GM21786 (cell line): ENCODE measurements around the gene ERCC6.

Experiments
- ATAC-seq: cut with Tn5 transposase; IDR thresholded peaks from one replicate; pipeline ENCODE4 v1.9.1; 2021; ENCODE audit not compliant: unreplicated experiment

The ERCC6 gene

DNA sequence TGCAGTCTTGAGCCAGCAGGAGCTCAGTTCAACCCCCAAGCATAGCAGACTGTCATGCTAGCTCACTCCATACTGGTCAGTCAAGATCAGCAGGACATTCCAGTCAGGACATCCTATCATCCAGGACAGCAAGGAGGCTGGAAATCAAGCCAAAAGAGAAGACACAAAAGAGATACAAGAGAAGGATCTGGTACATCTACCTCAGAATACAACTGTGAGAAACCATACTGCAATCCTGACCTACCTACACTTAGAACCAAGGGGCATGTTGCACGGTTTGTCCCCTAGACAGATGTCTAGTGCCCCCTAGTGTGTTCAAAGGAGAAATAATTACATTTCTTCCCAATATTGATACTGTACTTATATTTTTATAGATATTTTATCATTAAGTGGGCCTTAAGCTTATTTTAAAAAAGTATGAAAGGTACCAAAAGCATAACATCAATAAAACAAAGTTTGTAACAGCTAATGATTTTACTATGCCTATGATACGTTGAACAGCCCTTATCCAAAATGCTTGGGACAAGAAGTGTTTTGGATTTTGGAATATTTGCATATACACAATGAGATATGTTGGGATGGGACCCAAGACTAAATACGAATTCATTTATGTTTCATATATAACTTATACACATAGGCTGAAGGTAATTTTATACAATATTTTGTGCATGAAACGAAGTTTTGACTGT is 26.7 kb downstream of the ERCC6 start:
- ATAC-seq: no peak

DNA sequence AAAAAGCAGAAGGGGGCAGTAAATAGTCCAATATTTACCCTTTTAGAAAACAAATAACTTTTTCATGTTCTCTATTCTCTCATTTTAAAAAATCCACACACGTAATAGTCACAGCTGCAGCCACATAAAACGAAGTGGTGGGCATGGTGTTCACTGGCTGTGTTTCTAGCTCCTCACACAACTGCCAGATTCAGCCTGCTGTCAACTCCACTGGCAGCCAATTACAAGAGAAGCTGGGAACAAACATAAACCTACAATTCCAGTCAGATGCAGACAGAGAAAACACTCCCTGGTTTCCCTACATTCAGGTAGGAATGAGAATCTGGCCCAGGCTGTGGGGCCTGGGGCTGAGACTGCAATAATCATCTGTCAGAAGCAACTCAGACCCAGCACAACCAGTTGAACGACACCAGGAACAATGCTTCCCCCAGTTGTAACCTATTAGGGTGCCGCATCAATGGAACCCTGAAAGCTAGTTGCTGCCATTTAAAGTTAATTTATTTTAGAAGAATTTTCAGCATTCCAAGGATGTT is 29.1 kb downstream of the ERCC6 start:
- no peak for ATAC-seq

DNA sequence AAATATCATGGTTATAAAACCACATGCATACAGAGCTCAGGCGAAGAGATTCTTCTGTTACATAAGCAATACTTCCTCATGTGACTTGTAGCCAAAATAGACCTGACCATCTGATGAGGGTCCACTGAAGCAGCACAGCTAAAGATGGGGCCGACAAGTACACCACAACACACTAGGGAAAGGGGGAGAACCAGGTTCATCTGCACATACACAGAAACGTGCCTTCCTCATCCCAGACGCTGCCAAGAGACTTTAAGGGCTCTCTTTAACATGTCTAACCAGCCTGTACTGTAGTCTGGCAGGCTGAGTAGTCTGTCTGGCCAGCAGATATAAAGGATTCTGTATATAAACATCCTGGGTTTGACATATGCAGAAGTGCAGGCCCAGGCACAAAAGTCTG is 30.3 kb downstream of the ERCC6 start:
- ATAC-seq: no peak

DNA sequence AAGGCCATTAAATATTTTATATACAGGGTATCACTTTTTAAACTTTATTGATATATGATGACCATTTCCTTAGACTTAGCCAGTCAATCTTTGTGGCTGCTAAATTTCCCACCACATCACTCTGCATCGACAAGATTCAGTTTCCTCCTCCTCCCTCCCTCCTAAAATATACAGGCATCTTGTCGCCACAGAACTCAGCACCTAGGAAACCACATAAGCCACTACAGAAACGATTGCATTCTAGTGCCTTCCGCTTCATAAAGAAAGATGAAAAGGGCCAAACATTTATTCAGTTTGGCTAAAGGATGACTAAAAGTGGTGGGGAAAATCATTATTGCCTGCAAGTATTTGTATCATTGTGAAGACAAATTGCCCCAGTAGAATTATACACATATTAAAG is 30.7 kb downstream of the ERCC6 start:
- ATAC-seq: no peak

DNA sequence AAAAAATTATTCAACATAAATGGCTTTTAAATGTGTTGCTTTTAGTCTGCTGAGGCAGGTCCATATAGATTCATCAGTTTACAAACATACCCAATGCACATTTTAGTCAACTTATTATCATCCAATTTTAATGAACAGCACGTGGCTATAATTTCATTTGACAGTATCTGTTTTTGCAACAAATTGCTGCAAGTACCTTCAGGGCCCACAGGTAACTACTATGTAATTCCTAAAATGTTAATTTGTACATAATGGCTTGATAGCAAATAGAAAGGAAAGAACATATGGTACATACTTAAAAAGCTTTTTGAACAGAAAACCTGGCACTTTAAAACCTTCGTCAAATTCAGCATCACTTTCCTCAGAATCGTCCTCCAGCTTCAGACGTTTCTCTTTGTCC is 33.3 kb downstream of the ERCC6 start:
- ATAC-seq: no peak

DNA sequence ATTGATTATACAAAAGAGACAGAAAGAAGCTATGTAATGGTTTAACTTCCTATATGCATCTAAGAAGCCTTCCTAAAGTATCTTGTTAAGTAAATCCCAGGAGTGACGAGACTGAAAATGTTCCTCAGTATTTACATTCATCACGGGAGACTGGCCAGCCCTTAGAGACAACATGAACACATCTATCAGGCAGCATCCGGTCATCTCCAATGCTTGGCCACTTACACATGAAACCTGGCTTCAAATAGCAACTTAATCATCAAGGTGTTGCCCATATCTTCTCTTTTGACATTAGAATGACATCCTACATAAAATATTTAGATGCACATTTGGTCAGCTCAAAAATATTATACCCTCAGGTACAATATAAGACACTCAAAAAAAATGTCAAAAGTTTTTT is 33.8 kb downstream of the ERCC6 start:
- ATAC-seq: no peak

DNA sequence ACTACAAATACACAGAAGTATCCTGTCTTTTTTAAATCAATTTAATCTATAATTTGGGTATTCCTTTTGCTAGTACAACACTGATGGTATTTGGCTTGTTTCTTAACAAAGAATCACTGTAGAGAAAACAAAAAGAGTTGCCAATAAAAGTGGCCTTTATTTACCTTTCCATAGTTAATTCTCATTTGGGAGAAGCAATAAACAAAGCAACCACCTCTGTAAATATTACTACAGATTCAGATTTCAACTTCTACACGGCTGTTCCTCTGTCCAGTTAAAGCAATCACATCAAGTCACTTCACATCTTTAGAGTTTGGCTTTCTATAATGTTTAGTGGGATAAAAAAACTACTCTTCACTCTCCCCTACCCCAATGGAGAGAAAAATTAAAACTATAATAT is 34.4 kb downstream of the ERCC6 start:
- no peak for ATAC-seq

DNA sequence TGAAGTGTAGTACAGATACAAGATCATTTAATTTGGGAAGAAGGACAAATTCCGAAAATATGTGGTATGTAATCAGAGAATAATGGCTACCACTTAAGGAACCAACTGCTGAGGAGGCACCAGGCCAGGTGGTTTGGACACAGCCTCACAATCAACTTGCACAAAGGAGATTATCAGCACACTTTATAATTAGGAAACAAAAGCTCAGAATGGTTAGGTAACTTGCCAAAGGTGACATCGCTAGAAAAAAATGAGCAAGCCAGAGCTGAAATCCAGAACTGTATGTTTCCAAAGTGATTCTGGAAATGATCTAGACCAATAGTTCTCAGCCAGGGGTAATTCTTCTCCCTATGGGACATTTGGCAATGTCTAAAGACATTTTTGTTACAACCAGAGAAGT is 36.6 kb downstream of the ERCC6 start:
- ATAC-seq: no peak

DNA sequence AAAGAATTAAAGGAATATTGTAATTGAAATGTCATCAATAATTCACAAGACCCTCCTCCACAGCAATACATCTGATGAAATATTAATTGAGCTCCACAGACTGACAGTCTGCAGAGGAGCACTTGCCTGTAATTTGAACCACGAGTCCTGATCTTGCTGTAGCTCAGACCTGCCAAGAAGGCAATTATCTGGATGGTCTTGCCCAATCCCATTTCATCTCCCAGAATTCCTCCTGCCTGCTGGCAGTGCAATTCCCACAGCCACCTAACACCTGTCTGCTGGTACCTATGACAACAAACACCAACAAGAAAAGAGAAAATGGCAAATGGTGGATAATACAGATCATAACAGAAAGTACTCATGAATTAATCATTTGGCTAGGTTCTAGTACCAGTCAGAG is 38.5 kb downstream of the ERCC6 start:
- no peak for ATAC-seq

DNA sequence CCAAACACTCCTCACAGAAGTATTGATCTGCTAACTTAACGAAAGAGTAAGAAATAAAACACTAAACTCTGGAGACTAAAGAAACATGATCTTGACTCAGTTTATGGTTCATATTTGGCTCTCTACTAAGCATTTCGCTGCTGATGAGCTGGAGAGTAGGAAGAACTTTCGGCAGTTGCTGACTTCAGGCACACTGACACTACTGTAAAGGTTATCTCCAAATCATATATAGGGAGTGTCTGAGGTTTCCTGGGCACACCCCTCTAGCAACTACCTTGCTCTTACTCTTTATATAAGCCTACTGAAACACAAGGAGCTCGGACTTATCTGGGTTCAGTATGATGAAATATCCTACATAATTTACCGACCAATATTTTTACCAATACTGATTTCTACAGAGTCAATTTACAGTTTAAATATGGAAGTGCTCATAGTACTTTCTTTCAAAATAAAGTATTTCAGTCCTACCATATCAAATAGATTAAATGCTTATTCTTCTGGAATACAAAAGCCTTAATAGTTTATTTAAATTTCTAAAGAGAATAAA is 39.5 kb downstream of the ERCC6 start:
- ATAC-seq: no peak

DNA sequence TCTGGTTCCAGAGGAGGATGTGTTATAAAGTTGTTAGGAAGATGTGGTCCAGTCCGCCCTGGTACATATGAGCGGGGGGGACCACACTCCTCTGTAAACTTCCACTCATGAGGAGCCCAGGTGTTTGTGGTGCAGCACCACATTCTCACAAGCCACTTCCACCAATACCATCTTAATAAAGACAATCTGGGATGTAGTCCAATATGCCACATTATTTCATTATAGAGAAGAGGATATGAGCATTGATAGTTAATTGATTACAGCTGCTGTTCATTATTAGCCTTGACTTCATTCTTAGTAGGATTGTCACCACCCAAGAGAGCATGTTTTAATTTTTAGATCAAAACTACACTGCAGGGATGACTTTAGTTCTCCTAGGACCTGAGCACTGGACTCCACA is 40.5 kb downstream of the ERCC6 start:
- no peak for ATAC-seq

DNA sequence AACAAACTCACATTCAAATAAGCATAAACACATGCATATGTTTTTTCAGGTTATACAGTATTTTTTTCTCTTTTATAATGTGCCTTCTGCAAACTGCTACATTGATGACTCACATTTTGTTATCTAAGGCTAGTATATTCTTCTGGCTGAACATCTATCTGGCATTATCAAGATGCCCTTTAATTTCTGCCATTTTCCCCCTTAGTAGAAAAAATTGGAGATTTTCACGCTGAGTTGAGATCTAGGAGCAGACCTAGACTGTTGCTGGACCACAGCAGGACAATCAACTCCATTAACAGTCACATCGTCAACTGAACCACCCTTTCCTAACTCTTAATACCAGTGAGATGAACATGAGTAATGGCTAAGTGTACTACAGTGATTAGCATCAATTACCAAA is 41.6 kb downstream of the ERCC6 start:
- ATAC-seq: no peak

DNA sequence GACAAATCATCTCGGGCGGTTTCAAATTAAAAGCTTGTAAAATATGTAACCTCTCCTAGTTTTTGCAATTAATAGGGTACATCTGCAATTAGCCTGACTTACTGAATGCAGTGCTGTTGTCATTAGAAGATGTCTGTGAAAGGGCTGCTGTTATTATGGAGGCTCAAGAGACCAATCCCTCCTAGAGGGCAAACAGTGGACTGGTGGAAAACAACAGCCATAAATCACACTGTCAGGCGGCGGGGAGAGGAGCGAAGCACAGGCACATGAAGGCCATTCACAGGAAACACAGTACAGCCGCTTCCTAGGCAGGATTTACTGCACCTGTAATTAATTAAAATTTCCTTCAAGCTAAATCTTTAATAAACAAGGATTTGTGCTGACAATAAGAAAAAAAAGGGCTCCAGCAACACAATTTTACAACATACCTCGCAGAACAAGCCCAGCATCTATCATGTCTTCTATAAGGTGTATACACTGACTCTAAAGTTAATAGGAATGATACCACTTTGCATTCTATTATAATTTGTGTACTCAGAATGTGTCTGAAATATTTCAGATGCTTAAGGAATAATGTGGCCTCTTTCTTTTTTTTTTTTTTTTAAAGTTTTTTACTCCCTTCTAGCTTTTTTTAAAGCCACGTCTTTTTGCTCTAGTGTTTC is 50.7 kb downstream of the ERCC6 start:
- no peak for ATAC-seq

DNA sequence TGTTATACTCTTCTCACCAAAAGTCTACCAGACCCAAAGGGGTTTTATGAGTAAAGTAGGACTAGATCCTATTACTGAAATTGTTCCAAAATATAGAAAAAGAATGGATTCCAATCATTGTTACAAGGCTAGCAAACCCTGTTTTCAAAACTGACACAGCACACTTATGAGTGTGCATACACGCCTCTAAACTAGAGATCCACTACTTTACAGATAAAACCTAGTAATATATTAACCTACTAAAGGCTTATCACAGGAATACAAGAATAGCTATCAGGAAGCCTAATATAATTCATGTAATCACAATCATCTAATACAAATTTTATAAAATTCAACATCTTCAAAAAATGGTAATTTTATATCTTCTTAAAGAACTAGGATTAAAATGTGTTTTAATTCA is 52.2 kb downstream of the ERCC6 start:
- ATAC-seq: no peak

DNA sequence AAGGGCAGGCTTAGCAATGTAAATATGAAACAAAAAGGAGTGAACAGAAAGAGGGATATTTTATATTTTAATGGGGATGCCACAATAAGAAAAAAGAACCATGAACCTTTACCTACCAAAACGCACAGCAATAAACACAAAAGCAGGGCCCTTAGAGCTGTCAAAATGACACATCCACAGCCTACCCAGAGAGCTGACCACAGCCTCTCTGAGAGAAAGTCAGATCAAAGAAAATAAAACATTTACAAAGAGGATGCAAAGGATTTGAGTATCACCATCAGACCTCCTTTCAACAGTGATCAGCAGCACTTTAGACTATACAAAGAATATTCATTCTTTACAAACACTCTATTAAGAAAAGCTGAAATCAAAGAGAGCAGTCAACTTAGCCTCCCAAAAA is 52.9 kb downstream of the ERCC6 start:
- ATAC-seq: no peak

DNA sequence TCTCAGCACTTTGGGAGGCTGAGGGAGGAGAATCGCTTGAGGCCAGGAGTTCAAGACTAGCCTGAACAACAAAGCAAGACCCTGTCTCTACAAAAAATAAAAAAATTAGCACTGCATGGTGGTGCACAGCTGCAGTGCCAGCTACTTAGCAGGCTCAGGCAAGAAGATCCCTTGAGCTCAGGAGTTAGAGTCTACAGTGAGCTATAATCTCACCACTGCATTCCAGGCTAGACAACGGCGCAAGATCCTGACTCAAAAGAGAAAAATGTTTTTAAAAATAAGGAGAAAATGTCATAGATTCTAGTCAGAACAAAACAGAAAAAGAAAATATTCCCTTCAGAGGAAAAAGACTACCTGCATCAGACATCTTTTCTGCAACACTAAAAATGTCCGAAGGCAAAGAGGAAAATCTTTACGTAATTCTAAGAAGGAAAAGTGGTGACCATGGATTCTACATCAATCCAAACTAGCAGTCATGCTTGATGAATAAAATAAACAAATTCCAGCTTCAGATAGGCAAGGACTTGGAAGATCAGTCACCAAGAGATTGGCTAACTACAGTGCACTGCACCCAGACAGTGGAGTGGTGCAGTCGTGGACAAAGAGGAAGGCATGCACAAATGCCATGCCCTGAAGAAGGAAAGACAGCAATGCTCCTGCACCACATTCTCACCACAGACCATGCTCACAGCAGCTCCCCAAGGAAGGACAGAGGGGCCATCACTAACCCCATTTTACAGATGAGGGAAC is 54.3 kb downstream of the ERCC6 start:
- ATAC-seq: no peak

DNA sequence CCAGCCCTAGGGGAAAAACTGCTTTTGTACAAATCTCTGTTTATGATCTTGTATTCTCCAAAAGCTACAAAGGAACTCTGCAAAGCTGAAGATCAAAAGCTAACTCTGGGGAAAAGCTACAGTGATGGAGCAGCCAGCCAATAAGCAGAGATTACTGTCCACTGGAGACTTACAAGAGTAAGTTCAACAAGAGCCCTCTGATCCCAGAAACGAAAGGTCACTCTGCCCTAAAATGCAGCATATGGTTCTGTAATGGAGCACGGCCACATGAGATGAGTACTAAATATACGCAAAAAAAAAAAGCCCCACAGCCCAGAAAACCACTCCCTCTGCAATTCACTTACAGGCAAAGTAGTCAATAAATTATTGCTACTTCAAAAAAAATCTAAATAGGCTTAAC is 60.1 kb downstream of the ERCC6 start:
- ATAC-seq: no peak

DNA sequence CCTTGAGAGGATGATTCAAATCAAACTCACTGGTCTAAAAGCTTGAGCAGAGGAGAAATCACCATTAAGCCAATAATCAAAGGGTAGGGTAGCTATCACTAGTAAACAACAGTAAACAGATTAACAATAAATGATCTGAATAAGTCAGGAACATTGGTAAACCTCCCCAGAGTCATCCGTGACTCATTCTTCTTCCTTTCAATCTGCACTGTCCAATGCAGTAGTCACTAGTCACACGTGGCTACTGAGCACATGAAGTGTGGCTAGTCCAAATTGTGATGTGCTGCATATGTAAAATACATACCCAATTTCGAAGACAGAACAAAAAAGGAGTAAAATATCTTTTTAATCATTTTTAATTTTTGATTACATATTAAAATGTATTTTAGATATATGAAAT is 64.0 kb downstream of the ERCC6 start:
- no peak for ATAC-seq

DNA sequence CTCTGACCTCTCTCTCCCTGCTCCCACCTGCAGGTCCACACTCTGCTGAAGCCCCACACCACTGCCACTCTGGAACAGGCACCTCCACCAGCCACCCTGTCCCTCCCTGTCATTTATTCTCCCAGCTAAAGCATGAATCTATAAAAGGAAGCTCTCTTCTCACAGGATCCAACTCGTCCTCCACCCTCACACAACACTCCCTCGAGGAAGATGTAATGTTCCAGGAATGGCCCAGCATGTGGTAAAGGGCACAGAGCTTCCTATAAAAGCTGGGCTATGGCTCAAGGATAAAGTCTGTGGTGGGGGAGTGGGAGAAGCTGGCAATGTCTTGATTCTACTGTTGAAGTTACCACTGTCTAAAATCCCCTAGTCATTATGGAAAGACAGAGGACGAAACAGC is 67.4 kb downstream of the ERCC6 start:
- ATAC-seq: no peak

DNA sequence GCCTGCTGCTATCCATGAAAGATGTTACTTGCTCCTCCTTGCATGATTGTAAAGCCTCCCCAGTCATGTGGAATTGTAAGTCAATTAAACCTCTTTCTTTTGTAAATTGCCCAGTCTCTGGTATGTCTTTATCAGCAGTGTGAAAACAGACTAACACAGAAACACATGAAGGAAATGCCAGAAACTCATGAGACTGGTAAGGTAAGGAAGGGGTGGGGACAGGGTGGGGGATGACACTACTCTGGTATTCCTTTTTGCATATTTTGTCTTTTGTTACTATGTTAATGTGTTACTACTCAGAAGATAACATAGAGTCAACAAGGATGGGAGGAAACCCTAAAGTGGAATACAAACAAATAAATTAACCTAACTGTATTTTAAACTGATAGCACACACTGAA is 73.2 kb downstream of the ERCC6 start:
- no peak for ATAC-seq
